ENCODE results near the gene LAMA3. TPM values are rescaled to one million over a fixed set of nuclear protein-coding genes. Genes with fewer than 3 reads are reported as not detected.
"Not testable (repeated sequence)": the region's sequence is repeated elsewhere in the genome, so short reads cannot be mapped to it uniquely, and the experiment has no call there.

LAMA3 gene
- total and polyA plus RNA-seq, 8 donors: 2.1 to 13.9 (median 5.1) TPM

DNA sequence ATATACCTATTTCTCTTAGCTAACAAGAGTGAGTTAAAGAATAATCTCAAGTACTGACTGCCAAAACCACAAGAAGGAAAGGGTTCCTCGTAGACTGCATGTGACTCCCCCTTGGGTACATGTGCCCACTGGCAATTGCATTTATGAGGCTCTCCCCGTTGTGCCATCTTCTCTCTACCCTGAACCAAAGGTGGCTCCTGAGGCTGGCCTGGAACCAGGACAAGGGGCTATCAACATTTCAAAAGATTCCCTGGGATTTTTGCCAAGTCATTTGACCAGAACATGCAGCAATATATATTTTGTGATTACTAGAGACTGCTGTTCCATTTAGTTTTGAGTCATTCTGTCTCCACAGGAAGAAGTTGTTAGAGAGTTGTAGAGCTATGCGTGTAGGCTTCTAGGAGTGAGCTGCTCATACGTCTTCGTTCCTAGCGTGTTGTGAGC lies 45.8 kb downstream of the LAMA3 start:
- WGBS, 2 donors: 54 to 55% methylated on average over 6 of the region's 6 CpGs

DNA sequence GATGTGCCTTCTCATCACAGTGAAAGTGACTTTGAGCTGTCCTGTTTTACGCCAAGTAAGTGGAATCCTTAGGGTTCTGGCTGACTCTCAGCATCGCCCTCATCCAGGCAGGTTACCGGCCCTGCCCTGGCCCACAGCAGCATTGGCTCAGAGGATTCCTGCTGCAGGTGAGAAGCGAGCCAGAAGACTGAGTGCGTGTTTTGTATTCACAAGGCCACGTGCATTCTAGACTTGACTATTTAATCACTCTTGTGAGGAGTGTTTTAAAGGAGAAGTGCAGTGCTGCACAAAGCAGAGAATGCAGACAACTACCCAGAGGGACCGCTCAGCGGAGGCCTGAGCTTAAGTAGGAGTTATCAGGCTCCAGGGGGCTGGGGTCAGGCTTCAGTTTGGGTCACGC lies 48.3 kb downstream of the LAMA3 start:
- Histone ChIP-seq H3K9me3 (no peaks in the 10 kb centered on the region), H3K27ac (no peak overlapping the region), H3K4me3 (no peak overlapping the region), H3K4me1 (peaks cover 0 to 5% (median 0%) of the 10 kb centered on the region in 3 donors), H3K27me3 (no peaks in the 10 kb centered on the region), H3K36me3 (no peaks in the 10 kb centered on the region)
- ATAC-seq (no peak), FAIRE-seq (no peak), DNase-seq (no peak)
- TF ChIP-seq, protein P1, sequence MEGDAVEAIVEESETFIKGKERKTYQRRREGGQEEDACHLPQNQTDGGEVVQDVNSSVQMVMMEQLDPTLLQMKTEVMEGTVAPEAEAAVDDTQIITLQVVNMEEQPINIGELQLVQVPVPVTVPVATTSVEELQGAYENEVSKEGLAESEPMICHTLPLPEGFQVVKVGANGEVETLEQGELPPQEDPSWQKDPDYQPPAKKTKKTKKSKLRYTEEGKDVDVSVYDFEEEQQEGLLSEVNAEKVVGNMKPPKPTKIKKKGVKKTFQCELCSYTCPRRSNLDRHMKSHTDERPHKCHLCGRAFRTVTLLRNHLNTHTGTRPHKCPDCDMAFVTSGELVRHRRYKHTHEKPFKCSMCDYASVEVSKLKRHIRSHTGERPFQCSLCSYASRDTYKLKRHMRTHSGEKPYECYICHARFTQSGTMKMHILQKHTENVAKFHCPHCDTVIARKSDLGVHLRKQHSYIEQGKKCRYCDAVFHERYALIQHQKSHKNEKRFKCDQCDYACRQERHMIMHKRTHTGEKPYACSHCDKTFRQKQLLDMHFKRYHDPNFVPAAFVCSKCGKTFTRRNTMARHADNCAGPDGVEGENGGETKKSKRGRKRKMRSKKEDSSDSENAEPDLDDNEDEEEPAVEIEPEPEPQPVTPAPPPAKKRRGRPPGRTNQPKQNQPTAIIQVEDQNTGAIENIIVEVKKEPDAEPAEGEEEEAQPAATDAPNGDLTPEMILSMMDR (IDR thresholded peaks at IDR 0.05): no peak
- intact Hi-C loops (cut with DNase I): no loop called here
- WGBS, 2 donors: 75 to 82% methylated on average over 9 of the region's 9 CpGs

More for the DNA sequence above, 45.8 kb downstream of the LAMA3 start:
- H3K27ac ChIP-seq: no peak overlapping the region
- intact Hi-C loops (cut with DNase I): no loop called here
- TF ChIP-seq, protein P1 (IDR thresholded peaks at IDR 0.05): no peak
- H3K4me3 ChIP-seq: no peak overlapping the region
- no peaks in the 10 kb centered on the region for H3K9me3 ChIP-seq
- FAIRE-seq (no peak), ATAC-seq (peak; percentile 29 to 53 (median 40)), DNase-seq (no peak)
- no peaks in the 10 kb centered on the region for H3K27me3 ChIP-seq
- H3K36me3 ChIP-seq: no peaks in the 10 kb centered on the region
- peaks cover 0 to 5% (median 0%) of the 10 kb centered on the region in 3 donors for H3K4me1 ChIP-seq

DNA sequence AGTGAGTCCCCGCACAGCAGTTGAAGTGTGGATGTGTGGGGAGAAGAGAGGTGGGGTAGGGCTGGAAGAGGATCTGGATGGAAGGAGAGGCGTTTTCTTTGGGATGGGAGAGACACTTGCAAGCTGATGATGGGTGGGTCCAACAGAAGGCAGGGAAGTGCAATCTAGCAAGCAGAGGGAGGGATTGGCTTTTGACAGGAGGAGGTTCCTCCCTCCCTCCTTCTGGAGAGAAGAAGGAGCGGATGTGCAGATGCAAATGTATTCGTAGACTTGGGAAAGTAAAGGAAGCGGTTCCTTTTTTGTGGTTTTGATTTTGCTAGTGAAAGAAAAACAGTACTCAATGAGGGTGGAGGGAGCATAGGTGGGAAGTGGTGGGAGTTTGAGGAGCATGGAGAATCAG lies 48.9 kb downstream of the LAMA3 start:
- Histone ChIP-seq H3K27me3 (no peaks in the 10 kb centered on the region), H3K4me3 (no peak overlapping the region), H3K4me1 (peaks cover 0 to 5% (median 0%) of the 10 kb centered on the region in 3 donors), H3K27ac (no peak overlapping the region), H3K36me3 (no peaks in the 10 kb centered on the region), H3K9me3 (no peaks in the 10 kb centered on the region)
- TF ChIP-seq, protein P1 (IDR thresholded peaks at IDR 0.05): no peak
- intact Hi-C loops (cut with DNase I): no loop called here
- 90 to 94% methylated on average over 5 of the region's 5 CpGs for WGBS, 2 donors
- DNase-seq (no peak), ATAC-seq (no peak), FAIRE-seq (no peak)

- Histone ChIP-seq H3K4me1 (peaks cover 0 to 5% (median 0%) of the 10 kb centered on the region in 3 donors), H3K27ac (no peak overlapping the region), H3K4me3 (no peak overlapping the region), H3K27me3 (no peaks in the 10 kb centered on the region), H3K9me3 (no peaks in the 10 kb centered on the region), H3K36me3 (no peaks in the 10 kb centered on the region)
- ATAC-seq (no peak), FAIRE-seq (no peak), DNase-seq (no peak)
- TF ChIP-seq, protein P1 (IDR thresholded peaks at IDR 0.05): no peak
- WGBS, 2 donors: 87 to 89% methylated on average over 5 of the region's 5 CpGs
- intact Hi-C loops (cut with DNase I): no loop called here
Measured at GRCh38 chr18:23738575-23738974, 49.3 kb downstream of the LAMA3 start.

DNA sequence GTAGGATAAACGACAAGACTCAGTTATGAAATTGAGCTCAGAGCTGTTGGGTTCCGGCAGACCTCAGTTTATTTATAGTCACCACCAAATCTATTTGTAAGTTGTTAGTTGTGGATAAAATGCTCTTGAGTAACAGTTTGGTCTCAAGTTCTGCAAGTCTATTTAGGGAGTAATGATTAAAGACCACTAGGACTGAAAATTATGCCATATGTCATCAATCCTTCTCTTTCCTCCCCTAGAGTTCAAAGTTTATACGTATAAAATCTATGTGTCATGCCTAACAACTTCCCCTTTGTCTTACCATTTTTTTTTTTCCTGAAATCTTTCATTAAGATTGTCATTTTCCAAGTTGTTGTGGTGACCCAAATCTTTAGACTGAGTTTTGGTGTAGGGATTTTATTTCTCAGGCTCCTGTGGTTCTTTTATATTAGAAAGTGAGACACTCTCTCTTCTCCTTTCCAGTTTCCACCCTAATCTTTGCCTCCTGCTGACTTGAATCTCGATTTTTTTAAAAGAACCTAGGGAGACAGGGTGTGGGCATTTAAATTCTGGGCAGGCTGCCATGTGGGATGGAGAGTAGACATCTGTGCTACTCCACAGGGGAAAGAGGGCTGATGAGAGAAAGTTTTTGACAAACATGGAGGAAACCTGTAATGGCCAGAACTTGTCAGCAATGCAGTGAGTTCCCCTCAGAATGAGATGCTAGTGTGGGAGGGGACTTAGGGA lies 51.0 kb downstream of the LAMA3 start:
- Histone ChIP-seq H3K4me1 (peaks cover 0 to 3% (median 0%) of the 10 kb centered on the region in 3 donors), H3K27me3 (no peaks in the 10 kb centered on the region), H3K36me3 (no peaks in the 10 kb centered on the region), H3K9me3 (no peaks in the 10 kb centered on the region), H3K4me3 (no peak overlapping the region), H3K27ac (no peak overlapping the region)
- 50 to 55% methylated on average over 4 of the region's 4 CpGs for WGBS, 2 donors
- TF ChIP-seq, protein P1 (IDR thresholded peaks at IDR 0.05): no peak
- ATAC-seq (no peak), FAIRE-seq (no peak), DNase-seq (no peak)
- intact Hi-C loops (cut with DNase I): no loop called here

GRCh38 chr18:23741967-23742366 lies 52.7 kb downstream of the LAMA3 start:
- H3K4me3 ChIP-seq; H3K4me1 ChIP-seq; H3K27me3 ChIP-seq; DNase-seq; H3K9me3 ChIP-seq; H3K27ac ChIP-seq; H3K36me3 ChIP-seq; ATAC-seq; intact Hi-C loops (cut with DNase I); FAIRE-seq: not testable (repeated sequence)
- WGBS, 2 donors: 85 to 88% methylated on average over 6 of the region's 6 CpGs
